GM19043 (cell line): ENCODE results near the gene ATF4.

Source experiments
- ATAC-seq: cut with Tn5 transposase; IDR thresholded peaks from one replicate; pipeline ENCODE4 v1.9.1; 2021; ENCODE audit warnings: low read depth; ENCODE audit not compliant: unreplicated experiment

The ATF4 gene

GRCh38 chr22:39556970-39557841 lies 36.8 kb downstream of the ATF4 start:
- no peak for ATAC-seq

GRCh38 chr22:39558254-39558727 lies 37.9 kb downstream of the ATF4 start:
- no peak for ATAC-seq

GRCh38 chr22:39558950-39559349 lies 38.6 kb downstream of the ATF4 start:
- no peak for ATAC-seq

- no peak for ATAC-seq
Observed at GRCh38 chr22:39559456-39560105, 39.2 kb downstream of the ATF4 start.

- no peak for ATAC-seq
Observed at GRCh38 chr22:39560127-39560526, 39.8 kb downstream of the ATF4 start.

GRCh38 chr22:39562839-39563489 lies 42.6 kb downstream of the ATF4 start:
- ATAC-seq = no peak

GRCh38 chr22:39563571-39564428 lies 43.4 kb downstream of the ATF4 start:
- ATAC-seq = no peak

GRCh38 chr22:39565414-39565944 lies 45.1 kb downstream of the ATF4 start:
- ATAC-seq = no peak

GRCh38 chr22:39567135-39567946 lies 47.0 kb downstream of the ATF4 start:
- no peak for ATAC-seq

GRCh38 chr22:39568278-39568981 lies 48.1 kb downstream of the ATF4 start:
- ATAC-seq = no peak

GRCh38 chr22:39569066-39569465 lies 48.7 kb downstream of the ATF4 start:
- no peak for ATAC-seq

- ATAC-seq = no peak
Observed at GRCh38 chr22:39570226-39570625, 49.9 kb downstream of the ATF4 start.

- ATAC-seq = no peak
Observed at GRCh38 chr22:39570665-39571064, 50.3 kb downstream of the ATF4 start, which contains the start of gene CACNA1I. Gene CACNA1I (plus strand): TSS chr22:39570753. CDS start chr22:39570753, 0 bp downstream.

GRCh38 chr22:39571538-39571937 lies 51.2 kb downstream of the ATF4 start:
- ATAC-seq = no peak
